Measurements from ENCODE around the gene ETV3.

DNA sequence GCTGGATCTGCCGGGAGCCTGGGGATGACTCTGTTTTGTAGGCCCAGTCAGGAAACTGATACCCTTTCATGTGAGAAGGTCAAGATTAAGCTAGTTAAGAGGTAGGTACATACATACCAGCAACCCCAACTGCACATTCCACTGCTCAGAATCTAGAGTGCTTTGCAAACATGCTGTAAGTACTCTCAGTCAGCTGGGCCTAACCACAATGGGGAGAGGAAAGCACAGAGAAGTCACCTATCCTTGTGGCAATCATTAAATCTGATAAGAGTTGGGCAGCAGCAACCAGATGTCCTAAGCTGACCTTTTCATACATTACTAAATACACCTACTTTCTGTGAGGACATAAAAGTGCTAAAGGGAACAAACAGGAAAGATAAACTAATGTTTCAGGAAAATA lies 2.5 kb downstream of the ETV3 start:
- TF ChIP-seq, protein P1, sequence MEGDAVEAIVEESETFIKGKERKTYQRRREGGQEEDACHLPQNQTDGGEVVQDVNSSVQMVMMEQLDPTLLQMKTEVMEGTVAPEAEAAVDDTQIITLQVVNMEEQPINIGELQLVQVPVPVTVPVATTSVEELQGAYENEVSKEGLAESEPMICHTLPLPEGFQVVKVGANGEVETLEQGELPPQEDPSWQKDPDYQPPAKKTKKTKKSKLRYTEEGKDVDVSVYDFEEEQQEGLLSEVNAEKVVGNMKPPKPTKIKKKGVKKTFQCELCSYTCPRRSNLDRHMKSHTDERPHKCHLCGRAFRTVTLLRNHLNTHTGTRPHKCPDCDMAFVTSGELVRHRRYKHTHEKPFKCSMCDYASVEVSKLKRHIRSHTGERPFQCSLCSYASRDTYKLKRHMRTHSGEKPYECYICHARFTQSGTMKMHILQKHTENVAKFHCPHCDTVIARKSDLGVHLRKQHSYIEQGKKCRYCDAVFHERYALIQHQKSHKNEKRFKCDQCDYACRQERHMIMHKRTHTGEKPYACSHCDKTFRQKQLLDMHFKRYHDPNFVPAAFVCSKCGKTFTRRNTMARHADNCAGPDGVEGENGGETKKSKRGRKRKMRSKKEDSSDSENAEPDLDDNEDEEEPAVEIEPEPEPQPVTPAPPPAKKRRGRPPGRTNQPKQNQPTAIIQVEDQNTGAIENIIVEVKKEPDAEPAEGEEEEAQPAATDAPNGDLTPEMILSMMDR (IDR thresholded peaks at IDR 0.05; ENCODE audit: low read depth, low read length), result no peak
- no peak for TF ChIP-seq POLR2A (IDR thresholded peaks at IDR 0.05; ENCODE audit: extremely low read depth, insufficient read length)

Measured in NB4 (cell line).